H1 (cell line): ENCODE data around the gene CDON. TPM values are rescaled to one million over a fixed set of nuclear protein-coding genes. Genes with fewer than 3 reads are reported as not detected.

Experiments used
- CTCF ChIA-PET: fragments of 300-600 bp; sonication (Branson Sonifier 250); formaldehyde crosslinking; loops from one replicate; lab custom pipeline; 2021; ENCODE audit not compliant: partially characterized antibody; lab: Charles Lee
- POLR2A ChIA-PET: fragments of 300-600 bp; sonication (Branson Sonifier 250); formaldehyde crosslinking; loops from one replicate; lab custom pipeline; 2021; ENCODE audit warnings: inconsistent platforms; ENCODE audit not compliant: partially characterized antibody; lab: Charles Lee
- DNase-seq, 2 experiments: peaks; one replicate each; pipeline versions ENCODE4 v3.0.0 to v3.0.0-alpha.2; 2010 to 2022; ENCODE audit warnings: low spot score in 2 of 2, low read depth in 1 of 2, mixed read lengths in 1 of 2
- FAIRE-seq: peaks from 2 replicates; lab custom pipeline; 2011; peaks lifted over from hg19 to GRCh38; lab: Jason Lieb, UNC
- H2AFZ ChIP-seq: 2 replicates; pipeline ENCODE4 v1.8.1; 2012; ENCODE audit warnings: low read length, inconsistent platforms
- H2AK5ac ChIP-seq: 2 replicates; pipeline ENCODE4 v1.6.1; 2013; ENCODE audit warnings: low read depth, low read length
- H2BK120ac ChIP-seq: replicated peaks from 2 replicates; pipeline ENCODE3; 2013; ENCODE audit warnings: low read depth, low read length, inconsistent platforms
- H2BK12ac ChIP-seq: 2 replicates; pipeline ENCODE4 v1.6.1; 2013; ENCODE audit warnings: low read depth, low read length
- H2BK15ac ChIP-seq: 2 replicates; pipeline ENCODE4 v1.6.1; 2013; ENCODE audit warnings: low read length
- H2BK20ac ChIP-seq: 2 replicates; pipeline ENCODE4 v1.6.1; 2013; ENCODE audit warnings: low read length
- H2BK5ac ChIP-seq: 2 replicates; pipeline ENCODE4 v1.6.1; 2013; ENCODE audit warnings: low read depth, low read length
- H3K14ac ChIP-seq: 2 replicates; pipeline ENCODE4 v1.6.1; 2013; ENCODE audit warnings: inconsistent platforms; ENCODE audit not compliant: insufficient read length
- H3K18ac ChIP-seq: 2 replicates; pipeline ENCODE4 v1.6.1; 2013; ENCODE audit warnings: low read length; ENCODE audit errors: extremely low read depth
- H3K23ac ChIP-seq: 2 replicates; pipeline ENCODE4 v1.6.1; 2013; ENCODE audit warnings: inconsistent platforms; ENCODE audit not compliant: insufficient read length
- H3K23me2 ChIP-seq: 2 replicates; pipeline ENCODE4 v1.6.1; 2013; ENCODE audit warnings: low read depth, low read length
- H3K27ac ChIP-seq: 2 replicates; pipeline ENCODE4 v1.6.1; 2011; ENCODE audit warnings: low read depth, low read length, inconsistent platforms
- H3K27me3 ChIP-seq, 4 experiments: replicated peaks in 1 of 4; 1 replicate in 1 of 4; 2 replicates in 3 of 4; pipeline versions ENCODE4 v1.6.1 to v1.8.1; 2011 to 2013; ENCODE audit warnings: low read length in 3 of 4, mild to moderate bottlenecking in 3 of 4, inconsistent platforms in 2 of 4, mixed read lengths in 2 of 4, moderate library complexity in 1 of 4; ENCODE audit not compliant: control insufficient read depth in 3 of 4, insufficient read depth in 3 of 4; ENCODE audit errors: extremely low read depth in 1 of 4
- H3K36me3 ChIP-seq, 4 experiments: 2 replicates each; pipeline versions ENCODE4 v1.6.1 to v1.8.1; 2011 to 2013; ENCODE audit warnings: mild to moderate bottlenecking in 4 of 4, low read length in 3 of 4, moderate library complexity in 2 of 4, control low read depth in 1 of 4, inconsistent platforms in 1 of 4; ENCODE audit not compliant: insufficient read depth in 4 of 4, control insufficient read depth in 2 of 4
- H3K4ac ChIP-seq: replicated peaks from 2 replicates; pipeline ENCODE3; 2013; ENCODE audit warnings: low read length, low read depth, mixed read lengths, inconsistent platforms; ENCODE audit not compliant: insufficient read length
- H3K4me1 ChIP-seq, 4 experiments: replicated peaks in 1 of 4; 1 replicate in 1 of 4; 2 replicates in 3 of 4; pipeline versions ENCODE4 v1.6.1 to v1.8.1; 2011 to 2013; ENCODE audit warnings: low read length in 3 of 4, inconsistent platforms in 2 of 4, mixed read lengths in 1 of 4; ENCODE audit not compliant: insufficient read depth in 4 of 4, control insufficient read depth in 3 of 4
- H3K4me2 ChIP-seq, 2 experiments: 2 replicates each; pipeline versions ENCODE4 v1.6.1 to v1.8.1; 2011 to 2013; ENCODE audit warnings: low read depth in 2 of 2, low read length in 2 of 2, control low read depth in 1 of 2, inconsistent platforms in 1 of 2, mild to moderate bottlenecking in 1 of 2; ENCODE audit not compliant: insufficient read depth in 1 of 2
- H3K4me3 ChIP-seq, 4 experiments: fragments of 200-600, 300-600 bp in 1 of 4; sonication (generic), shearing (Covaris generic), sonication (Bioruptor Twin) in 1 of 4; 2 replicates each; pipeline versions ENCODE4 v1.5.1 to v1.8.1; 2011 to 2016; ENCODE audit warnings: low read length in 4 of 4, low read depth in 3 of 4, control low read depth in 2 of 4, inconsistent platforms in 2 of 4, mild to moderate bottlenecking in 2 of 4, mixed read lengths in 1 of 4, moderate library complexity in 1 of 4; ENCODE audit not compliant: insufficient read depth in 2 of 4; ENCODE audit errors: extremely low read depth in 1 of 4
- H3K56ac ChIP-seq: replicated peaks from 2 replicates; pipeline ENCODE3; 2013; ENCODE audit warnings: low read depth, mild to moderate bottlenecking, mixed read lengths, low read length, inconsistent platforms; ENCODE audit not compliant: insufficient read length
- H3K79me1 ChIP-seq: 2 replicates; pipeline ENCODE4 v1.6.1; 2013; ENCODE audit warnings: low read depth, low read length, control low read depth
- H3K79me2 ChIP-seq, 2 experiments: 2 replicates each; pipeline versions ENCODE4 v1.6.1 to v1.8.1; 2012 to 2013; ENCODE audit warnings: low read length in 2 of 2, mild to moderate bottlenecking in 2 of 2, inconsistent platforms in 1 of 2; ENCODE audit not compliant: insufficient read depth in 2 of 2, control insufficient read depth in 1 of 2
- H3K9ac ChIP-seq, 4 experiments: replicated peaks in 1 of 4; 1 replicate in 1 of 4; 2 replicates in 3 of 4; pipeline versions ENCODE4 v1.6.1 to v1.8.1; 2011 to 2013; ENCODE audit warnings: low read depth in 3 of 4, low read length in 3 of 4, control low read depth in 2 of 4, mild to moderate bottlenecking in 2 of 4, moderate library complexity in 2 of 4, inconsistent platforms in 1 of 4; ENCODE audit errors: extremely low read depth in 1 of 4
- H3K9me3 ChIP-seq, 2 experiments: 2 replicates each; pipeline versions ENCODE4 v1.6.1 to v1.8.1; 2012 to 2013; ENCODE audit warnings: mild to moderate bottlenecking in 2 of 2, moderate library complexity in 2 of 2, control low read depth in 1 of 2, inconsistent platforms in 1 of 2, low read depth in 1 of 2, low read length in 1 of 2, mixed read lengths in 1 of 2; ENCODE audit not compliant: insufficient read depth in 2 of 2
- H4K20me1 ChIP-seq, 2 experiments: replicated peaks in 1 of 2; 2 replicates each; pipeline versions ENCODE3 to v1.8.1; 2011 to 2013; ENCODE audit warnings: inconsistent platforms in 2 of 2, low read length in 2 of 2, mild to moderate bottlenecking in 1 of 2; ENCODE audit not compliant: insufficient read depth in 2 of 2, control insufficient read depth in 1 of 2
- H4K5ac ChIP-seq: 2 replicates; pipeline ENCODE4 v1.6.1; 2013; ENCODE audit warnings: low read length, low read depth, mixed read lengths, inconsistent platforms; ENCODE audit not compliant: insufficient read length
- H4K8ac ChIP-seq: 2 replicates; pipeline ENCODE4 v1.8.0; 2013; ENCODE audit warnings: mild to moderate bottlenecking, moderate library complexity, low read length, inconsistent platforms; ENCODE audit not compliant: insufficient read depth; ENCODE audit errors: extremely low read depth
- H4K91ac ChIP-seq: replicated peaks from 2 replicates; pipeline ENCODE3; 2013; ENCODE audit warnings: low read length, mixed read lengths, inconsistent platforms; ENCODE audit not compliant: insufficient read length
- ATF2 ChIP-seq: IDR thresholded peaks from 2 replicates; pipeline ENCODE4 v1.6.1; 2012; ENCODE audit warnings: low read length, inconsistent platforms
- CTBP2 ChIP-seq: IDR thresholded peaks from 2 replicates; pipeline ENCODE4 v1.7.0; 2011; ENCODE audit warnings: borderline replicate concordance, mild to moderate bottlenecking, moderate library complexity, mixed read lengths, low read length; ENCODE audit not compliant: insufficient read depth, insufficient read length
- KDM4A ChIP-seq: IDR thresholded peaks from one replicate; pipeline ENCODE4 v1.7.1; 2012; ENCODE audit warnings: low read depth, mild to moderate bottlenecking, moderate library complexity, low read length, inconsistent platforms; ENCODE audit not compliant: severe bottlenecking
- NANOG ChIP-seq: IDR thresholded peaks from 2 replicates; pipeline ENCODE4 v1.6.1; 2011; ENCODE audit warnings: low read length, low read depth, mild to moderate bottlenecking, inconsistent platforms; ENCODE audit not compliant: insufficient read depth, poor library complexity, severe bottlenecking
- PHF8 ChIP-seq: fragments of 200-600 bp; sonication (generic); conservative IDR thresholded peaks from 2 replicates; pipeline ENCODE4 v1.7.1; 2012; ENCODE audit warnings: low read depth, mild to moderate bottlenecking, inconsistent platforms, low read length, moderate library complexity
- POLR2A ChIP-seq, 2 experiments: IDR thresholded peaks; 1 replicate in 1 of 2; 2 replicates in 1 of 2; pipeline ENCODE4 v1.6.1; 2011; ENCODE audit warnings: low read depth in 2 of 2, low read length in 2 of 2, mild to moderate bottlenecking in 2 of 2; ENCODE audit errors: control extremely low read depth in 1 of 2
- RFX5 ChIP-seq: IDR thresholded peaks from 2 replicates; pipeline ENCODE4 v1.6.1; 2011; ENCODE audit warnings: low read depth, low read length, improper control_type of control experiment, borderline replicate concordance
- SP4 ChIP-seq: IDR thresholded peaks from 2 replicates; pipeline ENCODE4 v1.6.1; 2012; ENCODE audit warnings: low read length, inconsistent platforms
- WGBS, 2 experiments: shearing (Covaris generic) in 1 of 2; methylation state at CpG; one replicate each; pipeline versions ENCODE4 v1.1.6 to v1.1.7; 2013 to 2015; ENCODE audit warnings: low lambda C conversion rate in 2 of 2, mixed read lengths in 2 of 2, inconsistent platforms in 1 of 2, low coverage in 1 of 2, missing lambda C conversion rate in 1 of 2; ENCODE audit not compliant: insufficient replicate concordance in 2 of 2, insufficient coverage in 1 of 2, insufficient read length in 1 of 2; ENCODE audit errors: extremely low coverage in 1 of 2, missing lambda C conversion rate in 1 of 2; 5-methylcytosine and 5-hydroxymethylcytosine counted together
- polyA plus RNA-seq, 7 experiments: library from polyadenylated mRNA; depleted of rRNA in 3 of 7; stranded (reverse) in 5 of 7; unstranded in 2 of 7; fragments of >200 nt in 5 of 7; fragments of 200-250 nt in 2 of 7; gene quantifications; 1 replicate in 5 of 7; 2 replicates in 1 of 7; 4 replicates in 1 of 7; pipeline versions ENCODE4 v1.2.1 to v1.2.3, GENCODE V29; 2011 to 2013; ENCODE audit warnings: missing spikeins in 2 of 7, mixed read lengths in 2 of 7
- total RNA-seq: library from RNA; stranded (reverse); fragmentation: NEBNext Ultra II Directional; extraction: Animal tissue kit (Norgen Biotek cat#: 25700); gene quantifications from 2 replicates; pipeline ENCODE4 v1.2.1, GENCODE V29; 2021

CDON gene
- total and polyA plus RNA-seq, 2 of the 8 experiments (the other 6 are each of a cell fraction or from before 2014, with no cell fraction given): 11.0 to 32.5 TPM

DNA sequence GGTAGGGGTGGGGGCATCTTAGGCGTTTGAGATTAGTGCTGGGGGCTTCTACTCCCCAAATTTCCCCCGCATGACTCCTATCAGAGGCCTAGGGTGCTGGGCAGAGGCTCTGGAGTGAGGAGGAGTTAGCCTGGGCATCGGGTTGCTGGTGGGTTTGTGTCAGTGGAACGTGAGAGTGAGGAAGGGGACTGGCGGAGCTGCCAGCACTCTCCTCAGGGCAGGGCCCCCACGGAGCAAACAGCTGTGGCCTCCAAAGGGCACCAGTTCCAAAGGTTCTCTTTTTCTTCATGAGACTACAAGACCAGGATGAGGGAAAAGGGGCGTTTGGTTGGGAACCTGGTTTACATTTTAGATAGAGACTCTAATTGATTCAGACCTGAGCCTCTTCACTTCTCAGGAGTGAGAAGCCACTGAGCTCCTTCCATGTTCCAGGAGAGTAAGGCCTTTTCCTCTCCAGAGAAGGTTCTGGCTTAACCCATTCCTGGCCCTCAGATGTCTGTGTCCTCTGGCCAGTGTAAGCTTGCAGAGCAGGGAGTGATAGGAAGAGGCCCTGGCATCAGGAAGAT lies 35.6 kb upstream of the CDON start:
- H4K20me1 ChIP-seq: no peaks in the 10 kb centered on the region
- H2BK12ac ChIP-seq: no peak overlapping the region

More for the DNA sequence above, 35.6 kb upstream of the CDON start:
- H2BK15ac ChIP-seq: 0 out of 2 replicates have a peak overlapping the region, but pooled peaks have one; percentile 0
- ChIA-PET POLR2A (no interaction called here), CTCF (interaction anchor here (0.7 to 2.1 kb wide), 5 partner anchors 10 to 19 kb away, joined by 3 to 7 read pairs (median 4); no protein-coding TSS in a partner anchor)
- H3K79me2 ChIP-seq: no peaks in the 10 kb centered on the region
- H3K36me3 ChIP-seq: no peaks in the 10 kb centered on the region
- H3K27ac ChIP-seq: no peak overlapping the region
- H3K9ac ChIP-seq: no peak overlapping the region
- no peaks in the 10 kb centered on the region for H3K9me3 ChIP-seq
- no peak overlapping the region for H3K56ac ChIP-seq
- H4K91ac ChIP-seq: no peak overlapping the region
- H2BK20ac ChIP-seq: no peak overlapping the region; the same call in 1 of the 2 replicates
- no peak overlapping the region; the same call in 1 of the 2 replicates for H3K18ac ChIP-seq
- H2AFZ ChIP-seq: peak overlapping the region; percentile 60; the same call in 1 of the 2 replicates
- no peak overlapping the region for H2BK5ac ChIP-seq
- peaks cover 2 to 11% (median 3%) of the 10 kb centered on the region in 4 experiments; a peak in 5 of 7 replicates for H3K4me1 ChIP-seq
- 0 out of 2 replicates have a peak, but pooled peaks cover 3% of the 10 kb centered on the region for H3K23me2 ChIP-seq
- H3K14ac ChIP-seq: no peak overlapping the region
- H3K4me2 ChIP-seq: no peak overlapping the region
- H3K4me3 ChIP-seq: no peak overlapping the region
- FAIRE-seq: no peak
- no peak overlapping the region for H3K4ac ChIP-seq
- H4K5ac ChIP-seq: no peak overlapping the region
- TF ChIP-seq NANOG (no peak), PHF8 (no peak), RFX5 (no peak), SP4 (no peak), ATF2 (no peak), KDM4A (no peak), CTBP2 (no peak), POLR2A (IDR thresholded peaks at IDR 0.05; ENCODE audit: control extremely low read depth in 1 of 2, low read depth in 2 of 2, low read length in 2 of 2) (no peak)
- no peaks in the 10 kb centered on the region for H3K79me1 ChIP-seq
- H3K23ac ChIP-seq: no peak overlapping the region
- DNase-seq: no peak
- no peak overlapping the region for H4K8ac ChIP-seq
- no peak overlapping the region for H2AK5ac ChIP-seq
- 76% methylated on average over 7 of the region's 7 CpGs; no CpG with 5 or more reads in 1 of the 2 experiments for WGBS, 2 experiments
- H2BK120ac ChIP-seq: no peak overlapping the region
- H3K27me3 ChIP-seq: no peaks in the 10 kb centered on the region
